Brain microvascular endothelial cell (primary cell): ENCODE results near the gene HCAR3.

Source experiments
- DNase-seq: peaks from one replicate; pipeline ENCODE4 v3.0.0-alpha.2; 2020
- H3K27ac ChIP-seq: fragments of 250-450 bp; sonication (Bioruptor Pico); 2 replicates; pipeline ENCODE4 v1.5.1; 2020; ENCODE audit warnings: mild to moderate bottlenecking, moderate library complexity
- H3K27me3 ChIP-seq: fragments of 250-450 bp; sonication (Bioruptor Pico); replicated peaks from 2 replicates; pipeline ENCODE4 v1.5.1; 2020; ENCODE audit warnings: mild to moderate bottlenecking
- H3K36me3 ChIP-seq: fragments of 250-450 bp; sonication (Bioruptor Pico); replicated peaks from 2 replicates; pipeline ENCODE4 v1.5.1; 2020; ENCODE audit warnings: mild to moderate bottlenecking
- H3K4me3 ChIP-seq: 2 replicates; pipeline ENCODE4 v1.5.1; 2011; ENCODE audit warnings: low read depth, mild to moderate bottlenecking, control low read depth, low read length, moderate library complexity
- CTCF ChIP-seq: IDR thresholded peaks from 2 replicates; pipeline ENCODE4 v1.5.1; 2011; ENCODE audit warnings: low read depth, mild to moderate bottlenecking, moderate library complexity, low read length, control low read depth, inconsistent platforms; ENCODE audit errors: missing control alignments
- in situ Hi-C: cut with HindIII; loops from 2 replicates; pipeline ENCODE4 v1.10.0; 2017; ENCODE audit warnings: low sequenced_read_pairs, low pct_ligation_motif_present

The HCAR3 gene

DNA sequence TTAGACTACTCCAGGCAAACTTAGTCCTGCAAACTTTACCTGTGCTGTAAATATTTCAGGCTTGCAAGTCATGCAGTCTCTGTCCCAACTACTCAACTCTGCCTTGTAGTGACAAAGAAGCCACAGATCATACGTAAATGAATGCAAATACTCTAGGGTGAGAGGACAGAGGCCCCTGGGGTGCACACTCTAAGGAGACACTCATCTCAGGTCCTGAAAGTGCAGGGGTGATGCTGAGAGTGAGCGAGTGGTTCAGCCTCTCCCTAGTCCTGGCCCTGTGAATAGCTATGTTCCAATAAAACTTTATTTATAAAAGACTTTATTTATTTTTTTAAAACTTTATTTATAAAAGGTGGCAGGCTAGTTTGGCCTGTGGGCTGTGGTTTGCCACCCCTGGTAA lies 48.3 kb downstream of the HCAR3 start:
- no peaks in the 10 kb centered on the region for H3K27me3 ChIP-seq
- TF ChIP-seq CTCF: no peak
- in situ Hi-C loops: no loop called here
- H3K36me3 ChIP-seq: no peaks in the 10 kb centered on the region
- no peak overlapping the region for H3K27ac ChIP-seq
- no peak overlapping the region for H3K4me3 ChIP-seq
- DNase-seq: no peak

GRCh38 chr12:122665759-122666158 lies 50.9 kb downstream of the HCAR3 start:
- H3K27me3 ChIP-seq: no peaks in the 10 kb centered on the region
- no peaks in the 10 kb centered on the region for H3K36me3 ChIP-seq
- H3K4me3 ChIP-seq: no peak overlapping the region
- DNase-seq: no peak
- no peak for TF ChIP-seq CTCF
- in situ Hi-C loops: no loop called here
- no peak overlapping the region for H3K27ac ChIP-seq

GRCh38 chr12:122665349-122665748 lies 51.3 kb downstream of the HCAR3 start:
- H3K27ac ChIP-seq: no peak overlapping the region
- no peak for TF ChIP-seq CTCF
- DNase-seq: no peak
- H3K4me3 ChIP-seq: no peak overlapping the region
- in situ Hi-C loops: no loop called here
- no peaks in the 10 kb centered on the region for H3K27me3 ChIP-seq
- H3K36me3 ChIP-seq: no peaks in the 10 kb centered on the region
